ENCODE results near the gene CYYR1.

The CYYR1 gene

GRCh38 chr21:26550326-26550725, 22.8 kb downstream of the CYYR1 start:
- no peak for DNase-seq

- DNase-seq: no peak
Measured at GRCh38 chr21:26546446-26547097, 26.5 kb downstream of the CYYR1 start.

GRCh38 chr21:26544201-26544775, 28.8 kb downstream of the CYYR1 start:
- DNase-seq: no peak

GRCh38 chr21:26540651-26541050, 32.4 kb downstream of the CYYR1 start:
- DNase-seq: no peak

- no peak for DNase-seq
Measured at GRCh38 chr21:26539566-26539965, 33.5 kb downstream of the CYYR1 start.

GRCh38 chr21:26534517-26534916, 38.6 kb downstream of the CYYR1 start:
- no peak for DNase-seq

- DNase-seq: no peak
Measured at GRCh38 chr21:26532208-26532607, 40.9 kb downstream of the CYYR1 start.

- DNase-seq: no peak
Measured at GRCh38 chr21:26529526-26529925, 43.6 kb downstream of the CYYR1 start.

- no peak for DNase-seq
Measured at GRCh38 chr21:26528882-26529281, 44.2 kb downstream of the CYYR1 start.

GRCh38 chr21:26522704-26523103, 50.4 kb downstream of the CYYR1 start:
- no peak for DNase-seq

- DNase-seq: peak in 1 of 2 experiments; percentile 8
Measured at GRCh38 chr21:26519142-26519541, 53.9 kb downstream of the CYYR1 start.

- DNase-seq: peak in 1 of 2 experiments; percentile 37
Measured at GRCh38 chr21:26515257-26515656, 57.8 kb downstream of the CYYR1 start.

GRCh38 chr21:26513212-26513611, 59.9 kb downstream of the CYYR1 start:
- peak in 1 of 2 experiments; percentile 45 for DNase-seq

GRCh38 chr21:26512664-26513063, 60.4 kb downstream of the CYYR1 start:
- DNase-seq: no peak

- DNase-seq: no peak
Measured at GRCh38 chr21:26508903-26509302, 64.2 kb downstream of the CYYR1 start.

GRCh38 chr21:26506956-26507355, 66.1 kb downstream of the CYYR1 start:
- peak; percentile 16 to 48 for DNase-seq

GRCh38 chr21:26505211-26505610, 67.9 kb downstream of the CYYR1 start:
- DNase-seq: no peak

- DNase-seq: no peak
Measured at GRCh38 chr21:26503414-26503813, 69.7 kb downstream of the CYYR1 start.

GRCh38 chr21:26501495-26502021, 71.5 kb downstream of the CYYR1 start:
- DNase-seq: no peak

- no peak for DNase-seq
Measured at GRCh38 chr21:26499495-26499894, 73.6 kb downstream of the CYYR1 start.

- no peak for DNase-seq
Measured at GRCh38 chr21:26495283-26495849, 77.7 kb downstream of the CYYR1 start.

GRCh38 chr21:26491663-26492062, 81.4 kb downstream of the CYYR1 start:
- DNase-seq: no peak

- no peak for DNase-seq
Measured at GRCh38 chr21:26490771-26491170, 82.3 kb downstream of the CYYR1 start.

GRCh38 chr21:26489781-26490180, 83.3 kb downstream of the CYYR1 start:
- DNase-seq: no peak

Measured in NCI-H446 (cell line).